Choroid plexus epithelial cell (primary cell): Measurements from ENCODE around the gene ZFYVE28.

ENCODE experiments used
- DNase-seq: peaks from one replicate; pipeline ENCODE4 v3.0.0-alpha.2; 2010; ENCODE audit warnings: low read depth
- H3K4me3 ChIP-seq: 2 replicates; pipeline ENCODE4 v1.5.1; 2011; ENCODE audit warnings: low read depth, mild to moderate bottlenecking, control low read depth, low read length, moderate library complexity
- CTCF ChIP-seq: conservative IDR thresholded peaks from 2 replicates; pipeline ENCODE4 v1.5.1; 2011; ENCODE audit warnings: low read depth, mild to moderate bottlenecking, control low read depth, inconsistent platforms, low read length, moderate library complexity

ZFYVE28 gene

GRCh38 chr4:2320746-2321145 is 97.7 kb downstream of the ZFYVE28 start:
- no peak for TF ChIP-seq CTCF
- DNase-seq, result no peak
- H3K4me3 ChIP-seq, result no peak overlapping the region

DNA sequence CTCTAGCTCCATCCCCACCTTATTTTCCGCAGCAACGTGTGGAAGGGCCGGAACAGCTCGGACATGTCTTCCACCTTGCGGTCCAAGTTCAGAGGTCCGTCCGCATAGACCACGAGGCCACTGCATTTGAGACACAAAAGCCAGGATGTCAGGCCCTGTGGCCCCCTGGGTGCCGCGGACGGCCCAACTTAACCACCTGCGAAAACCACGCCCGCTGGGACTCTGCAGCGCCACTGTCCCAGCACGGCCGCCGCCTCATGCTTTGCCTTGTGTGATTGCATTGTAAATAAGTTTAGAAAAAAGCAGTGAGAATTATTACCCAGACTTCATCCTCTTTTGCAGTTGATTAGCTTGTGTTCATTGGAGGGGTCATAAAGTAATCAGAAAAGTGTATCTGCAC is 98.3 kb downstream of the ZFYVE28 start:
- no peak overlapping the region for H3K4me3 ChIP-seq
- DNase-seq, result no peak
- TF ChIP-seq CTCF, result no peak

- no peak for DNase-seq
- TF ChIP-seq CTCF, result no peak
- no peak overlapping the region for H3K4me3 ChIP-seq
Measured at GRCh38 chr4:2318885-2319284, 99.6 kb downstream of the ZFYVE28 start.

- no peak overlapping the region for H3K4me3 ChIP-seq
- DNase-seq, result no peak
- no peak for TF ChIP-seq CTCF
Measured at GRCh38 chr4:2318476-2318875, 100.0 kb downstream of the ZFYVE28 start.

- TF ChIP-seq CTCF, result no peak
- H3K4me3 ChIP-seq, result no peak overlapping the region
- no peak for DNase-seq
Measured at GRCh38 chr4:2313366-2313765, 105.1 kb downstream of the ZFYVE28 start.

- no peak for TF ChIP-seq CTCF
- no peak overlapping the region for H3K4me3 ChIP-seq
- DNase-seq, result no peak
Measured at GRCh38 chr4:2306773-2307410, 111.6 kb downstream of the ZFYVE28 start.

- TF ChIP-seq CTCF, result no peak
- no peak for DNase-seq
- H3K4me3 ChIP-seq, result no peak overlapping the region
Measured at GRCh38 chr4:2305766-2306501, 112.5 kb downstream of the ZFYVE28 start.
